Measurements from ENCODE around the gene MRPL55.

The MRPL55 gene

DNA sequence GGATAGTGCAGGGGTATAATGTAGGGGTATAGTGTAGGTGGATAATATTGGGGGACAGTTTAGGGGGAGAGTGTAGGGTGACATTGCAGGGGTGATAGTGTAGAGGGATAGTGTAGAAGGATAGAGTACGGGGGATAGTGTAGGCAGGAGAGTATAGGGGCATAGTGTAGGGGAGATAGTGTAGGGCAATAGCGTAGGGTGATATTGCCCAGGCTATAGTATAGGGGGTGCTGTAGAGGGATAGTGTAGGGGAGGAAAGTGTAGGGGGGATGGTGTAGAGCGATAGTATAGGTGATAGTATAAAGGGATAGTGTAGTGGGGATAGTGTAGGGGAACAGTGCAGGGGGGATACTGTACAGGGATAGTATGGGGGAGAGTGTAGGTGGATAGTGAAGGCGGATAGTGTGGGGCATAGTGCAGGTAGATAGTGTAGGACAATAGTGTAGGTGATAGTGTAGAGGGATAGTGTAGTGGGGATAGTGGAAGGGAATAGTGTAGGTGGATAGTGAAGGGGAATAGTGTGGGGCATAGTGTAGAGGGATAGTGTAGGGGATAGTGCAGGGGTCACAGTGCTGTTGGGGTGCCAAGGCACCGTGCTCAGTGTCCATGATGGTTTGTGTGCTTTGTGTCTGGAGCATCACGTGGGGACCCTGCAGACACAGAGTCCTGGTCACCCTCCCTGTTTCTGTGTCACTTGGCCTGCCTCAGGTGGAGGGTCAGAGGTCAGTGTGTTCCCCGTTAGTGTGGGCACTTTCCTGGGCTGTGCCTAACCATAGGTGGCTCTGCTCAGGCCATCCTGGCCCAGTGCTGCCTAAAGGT is 37.1 kb downstream of the MRPL55 start:
- TF ChIP-seq, protein P1, sequence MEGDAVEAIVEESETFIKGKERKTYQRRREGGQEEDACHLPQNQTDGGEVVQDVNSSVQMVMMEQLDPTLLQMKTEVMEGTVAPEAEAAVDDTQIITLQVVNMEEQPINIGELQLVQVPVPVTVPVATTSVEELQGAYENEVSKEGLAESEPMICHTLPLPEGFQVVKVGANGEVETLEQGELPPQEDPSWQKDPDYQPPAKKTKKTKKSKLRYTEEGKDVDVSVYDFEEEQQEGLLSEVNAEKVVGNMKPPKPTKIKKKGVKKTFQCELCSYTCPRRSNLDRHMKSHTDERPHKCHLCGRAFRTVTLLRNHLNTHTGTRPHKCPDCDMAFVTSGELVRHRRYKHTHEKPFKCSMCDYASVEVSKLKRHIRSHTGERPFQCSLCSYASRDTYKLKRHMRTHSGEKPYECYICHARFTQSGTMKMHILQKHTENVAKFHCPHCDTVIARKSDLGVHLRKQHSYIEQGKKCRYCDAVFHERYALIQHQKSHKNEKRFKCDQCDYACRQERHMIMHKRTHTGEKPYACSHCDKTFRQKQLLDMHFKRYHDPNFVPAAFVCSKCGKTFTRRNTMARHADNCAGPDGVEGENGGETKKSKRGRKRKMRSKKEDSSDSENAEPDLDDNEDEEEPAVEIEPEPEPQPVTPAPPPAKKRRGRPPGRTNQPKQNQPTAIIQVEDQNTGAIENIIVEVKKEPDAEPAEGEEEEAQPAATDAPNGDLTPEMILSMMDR (IDR thresholded peaks at IDR 0.05; ENCODE audit: extremely low read depth, insufficient read depth, missing control alignments), result no peak
- DNase-seq (ENCODE audit: low spot score), result no peak
- in situ Hi-C loops (cut with MboI; ENCODE audit: low pct_unique_long_range_greater_than_20kb, low sequenced_read_pairs, unreplicated experiment), result no loop called here

DNA sequence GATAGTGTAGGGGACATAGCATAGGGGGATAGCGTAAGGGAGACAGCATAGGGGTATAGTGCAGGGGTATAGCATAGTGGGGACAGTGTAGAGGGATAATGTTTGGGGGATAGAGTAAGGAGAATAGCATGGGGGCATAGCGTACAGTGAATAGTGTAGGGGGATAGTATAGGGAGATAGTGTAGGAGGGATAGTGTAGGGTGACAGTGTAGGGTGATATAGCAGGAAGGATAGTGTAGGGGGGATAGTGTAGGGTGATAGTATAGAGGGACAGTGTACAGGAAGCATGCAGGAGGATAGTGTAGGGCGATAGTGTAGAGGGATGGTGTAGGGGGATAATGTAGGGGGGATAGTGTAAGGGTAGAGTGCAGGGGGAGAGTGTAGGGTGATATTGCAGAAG is 38.2 kb downstream of the MRPL55 start:
- TF ChIP-seq, protein P1 (IDR thresholded peaks at IDR 0.05; ENCODE audit: extremely low read depth, insufficient read depth, missing control alignments), result no peak
- in situ Hi-C loops (cut with MboI; ENCODE audit: low pct_unique_long_range_greater_than_20kb, low sequenced_read_pairs, unreplicated experiment), result no loop called here
- DNase-seq (ENCODE audit: low spot score), result no peak

DNA sequence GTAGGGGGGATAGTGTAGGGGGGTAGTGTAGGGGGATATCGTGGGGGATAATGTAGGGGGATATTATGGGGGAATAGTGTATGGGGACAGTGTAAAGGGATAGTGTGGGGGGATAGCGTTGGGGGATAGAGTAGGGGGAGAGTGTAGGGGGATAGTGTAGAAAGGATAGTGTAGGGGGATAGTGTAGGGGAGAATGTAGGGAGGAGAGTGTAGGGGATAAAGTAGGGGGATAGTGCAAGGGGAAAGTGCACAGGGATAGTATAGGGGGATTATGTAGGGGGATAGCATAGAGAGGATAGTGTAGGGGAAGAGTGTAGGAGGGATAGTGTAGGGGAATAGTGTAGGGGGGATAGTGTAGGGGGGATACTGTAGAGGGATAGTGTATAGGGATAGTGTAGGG is 38.9 kb downstream of the MRPL55 start:
- DNase-seq (ENCODE audit: low spot score), result no peak
- TF ChIP-seq, protein P1 (IDR thresholded peaks at IDR 0.05; ENCODE audit: extremely low read depth, insufficient read depth, missing control alignments), result no peak
- in situ Hi-C loops (cut with MboI; ENCODE audit: low pct_unique_long_range_greater_than_20kb, low sequenced_read_pairs, unreplicated experiment), result no loop called here

DNA sequence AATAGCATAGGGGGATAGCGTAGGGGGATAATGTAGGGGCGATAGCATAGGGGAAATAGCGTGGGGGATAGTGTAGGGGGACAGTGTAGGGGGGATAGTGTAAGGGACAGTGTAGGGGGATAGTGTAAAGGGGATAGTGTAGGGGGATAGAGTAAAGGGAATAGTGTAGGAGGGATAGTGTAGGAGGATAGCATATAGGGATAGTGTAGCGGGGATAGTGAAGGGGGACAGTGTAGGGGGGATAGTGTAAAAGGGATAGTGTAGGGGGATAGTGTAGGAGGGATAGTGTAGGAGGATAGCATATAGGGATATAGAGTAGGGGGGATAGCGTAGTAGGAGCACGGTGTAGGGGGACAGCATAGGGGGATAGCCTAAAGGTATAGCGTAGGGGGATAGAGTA is 40.7 kb downstream of the MRPL55 start:
- TF ChIP-seq, protein P1 (IDR thresholded peaks at IDR 0.05; ENCODE audit: extremely low read depth, insufficient read depth, missing control alignments), result no peak
- in situ Hi-C loops (cut with MboI; ENCODE audit: low pct_unique_long_range_greater_than_20kb, low sequenced_read_pairs, unreplicated experiment), result no loop called here
- DNase-seq (ENCODE audit: low spot score), result no peak

DNA sequence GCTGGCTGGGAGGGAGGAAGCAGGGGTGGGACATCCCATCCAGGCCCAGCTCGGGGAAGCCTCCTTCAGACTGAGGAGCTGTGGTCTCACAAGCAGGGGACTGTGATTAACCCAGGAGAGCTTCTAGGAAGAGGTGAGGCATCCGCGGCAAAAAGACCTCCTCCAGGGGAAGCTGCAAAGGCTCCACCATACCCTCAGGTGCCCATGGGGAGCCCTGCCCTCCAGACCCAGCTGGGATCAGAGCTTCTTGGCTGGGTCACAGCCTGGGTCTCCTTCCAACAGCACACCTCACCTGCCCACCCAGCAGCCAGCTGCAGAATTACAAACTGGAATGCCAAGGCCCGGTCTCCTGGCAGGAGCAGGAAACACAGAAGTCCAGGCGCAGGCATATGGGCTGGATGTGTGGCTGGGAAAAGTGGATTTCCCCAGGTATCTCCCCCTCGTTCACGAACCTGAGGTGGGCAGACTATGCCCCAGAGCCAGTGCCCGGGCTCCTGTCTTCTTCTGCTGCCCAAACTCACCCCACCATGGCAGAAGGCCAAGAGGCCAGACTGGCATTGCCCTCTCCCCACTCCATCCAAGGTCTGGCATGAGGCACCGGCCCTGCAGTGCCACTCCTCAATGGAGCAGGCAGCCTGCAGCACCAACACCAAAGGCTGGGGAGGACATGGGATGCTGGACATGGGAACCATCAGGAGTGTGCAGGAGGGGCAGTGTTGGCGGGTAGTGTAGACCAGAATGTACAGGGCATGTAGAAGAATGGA is 42.0 kb downstream of the MRPL55 start:
- TF ChIP-seq, protein P1 (IDR thresholded peaks at IDR 0.05; ENCODE audit: extremely low read depth, insufficient read depth, missing control alignments), result no peak
- in situ Hi-C loops (cut with MboI; ENCODE audit: low pct_unique_long_range_greater_than_20kb, low sequenced_read_pairs, unreplicated experiment), result no loop called here

DNA sequence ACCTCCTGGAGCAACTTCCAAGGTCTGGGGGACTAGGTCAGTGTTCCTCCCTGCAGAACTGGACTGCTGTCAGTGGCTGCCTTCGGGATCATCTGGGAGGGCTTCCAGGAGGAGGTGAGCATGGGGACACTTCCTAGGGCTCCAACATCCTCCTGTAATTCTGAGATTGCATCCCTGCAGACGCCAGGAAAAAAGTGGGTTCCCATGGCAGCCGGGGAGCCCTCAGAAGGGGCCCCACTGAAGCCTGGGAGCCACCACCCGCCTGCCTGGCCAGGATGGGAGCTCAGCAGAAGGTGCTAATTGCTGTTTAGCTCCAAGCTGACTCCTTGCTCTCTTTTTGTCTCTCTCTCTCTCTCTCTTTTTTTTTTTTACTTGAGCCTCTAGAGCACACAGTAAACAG is 42.7 kb downstream of the MRPL55 start:
- TF ChIP-seq, protein P1 (IDR thresholded peaks at IDR 0.05; ENCODE audit: extremely low read depth, insufficient read depth, missing control alignments), result no peak
- in situ Hi-C loops (cut with MboI; ENCODE audit: low pct_unique_long_range_greater_than_20kb, low sequenced_read_pairs, unreplicated experiment), result no loop called here
- DNase-seq (ENCODE audit: low spot score), result no peak

More for the DNA sequence above, 42.0 kb downstream of the MRPL55 start:
- DNase-seq (ENCODE audit: low spot score), result no peak

All from GM13977 (cell line).